ENCODE data around the gene GFY.

GFY gene

DNA sequence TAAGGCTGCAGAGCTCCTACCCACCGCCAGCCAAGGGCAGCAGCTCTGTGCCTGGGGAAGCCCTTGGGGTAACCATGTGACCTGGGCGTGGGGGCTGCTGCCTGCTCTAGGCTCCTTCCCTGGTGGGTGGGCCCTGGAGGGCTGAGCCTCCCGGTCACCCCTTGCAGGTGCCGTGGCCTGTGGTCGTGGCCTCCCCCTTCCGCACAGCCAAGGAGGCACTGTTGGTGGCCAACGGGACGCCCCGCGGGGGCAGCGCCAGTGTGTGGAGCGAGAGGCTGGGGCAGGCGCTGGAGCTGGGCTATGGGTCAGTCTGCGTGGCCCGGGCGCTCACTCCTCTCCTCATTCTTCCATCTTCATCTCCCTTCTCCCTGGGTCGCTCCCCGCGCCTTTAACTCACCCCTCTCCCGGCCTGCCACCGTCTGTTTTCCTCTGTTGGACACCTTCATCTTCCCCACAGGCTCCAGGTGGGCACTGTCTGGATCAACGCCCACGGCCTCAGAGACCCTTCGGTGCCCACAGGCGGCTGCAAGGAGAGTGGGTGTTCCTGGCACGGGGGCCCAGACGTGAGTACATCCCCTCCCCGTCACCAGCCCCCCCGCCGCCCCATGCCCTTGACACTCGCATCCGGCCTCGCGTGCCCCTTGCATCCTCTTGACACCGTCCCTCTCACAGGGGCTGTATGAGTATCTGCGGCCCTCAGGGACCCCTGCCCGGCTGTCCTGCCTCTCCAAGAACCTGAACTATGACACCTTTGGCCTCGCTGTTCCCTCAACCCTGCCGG is 39.0 kb downstream of the GFY start:
- no peak overlapping the region for H3K4me3 ChIP-seq (ENCODE audit: low read length)
- no peak for DNase-seq (ENCODE audit: low read depth)
- TF ChIP-seq, protein P1, sequence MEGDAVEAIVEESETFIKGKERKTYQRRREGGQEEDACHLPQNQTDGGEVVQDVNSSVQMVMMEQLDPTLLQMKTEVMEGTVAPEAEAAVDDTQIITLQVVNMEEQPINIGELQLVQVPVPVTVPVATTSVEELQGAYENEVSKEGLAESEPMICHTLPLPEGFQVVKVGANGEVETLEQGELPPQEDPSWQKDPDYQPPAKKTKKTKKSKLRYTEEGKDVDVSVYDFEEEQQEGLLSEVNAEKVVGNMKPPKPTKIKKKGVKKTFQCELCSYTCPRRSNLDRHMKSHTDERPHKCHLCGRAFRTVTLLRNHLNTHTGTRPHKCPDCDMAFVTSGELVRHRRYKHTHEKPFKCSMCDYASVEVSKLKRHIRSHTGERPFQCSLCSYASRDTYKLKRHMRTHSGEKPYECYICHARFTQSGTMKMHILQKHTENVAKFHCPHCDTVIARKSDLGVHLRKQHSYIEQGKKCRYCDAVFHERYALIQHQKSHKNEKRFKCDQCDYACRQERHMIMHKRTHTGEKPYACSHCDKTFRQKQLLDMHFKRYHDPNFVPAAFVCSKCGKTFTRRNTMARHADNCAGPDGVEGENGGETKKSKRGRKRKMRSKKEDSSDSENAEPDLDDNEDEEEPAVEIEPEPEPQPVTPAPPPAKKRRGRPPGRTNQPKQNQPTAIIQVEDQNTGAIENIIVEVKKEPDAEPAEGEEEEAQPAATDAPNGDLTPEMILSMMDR (IDR thresholded peaks at IDR 0.05; ENCODE audit: insufficient read depth, low read depth, low read length, missing control alignments): no peak

DNA sequence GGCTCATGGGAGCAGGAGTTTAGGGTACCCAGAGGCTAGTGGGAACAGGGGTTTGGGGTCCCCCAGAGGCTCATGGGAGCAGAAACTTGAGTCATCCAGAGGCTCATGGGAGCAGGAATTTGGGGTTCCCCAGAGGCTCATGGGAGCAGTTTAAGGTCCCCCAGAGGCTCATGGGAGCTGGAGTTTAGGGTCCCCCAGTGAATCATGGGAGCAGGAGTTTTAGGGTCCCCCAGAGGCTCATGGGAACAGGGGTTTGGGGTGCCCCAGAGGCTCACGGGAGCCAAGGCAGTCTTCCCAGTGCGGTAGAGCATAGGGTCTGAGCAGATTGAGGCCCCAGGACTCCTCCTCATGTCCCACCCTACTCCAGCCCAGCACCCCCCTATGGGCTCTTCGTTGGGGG is 40.2 kb downstream of the GFY start:
- DNase-seq (ENCODE audit: low read depth): no peak
- no peak overlapping the region for H3K4me3 ChIP-seq (ENCODE audit: low read length)
- TF ChIP-seq, protein P1 (IDR thresholded peaks at IDR 0.05; ENCODE audit: insufficient read depth, low read depth, low read length, missing control alignments): no peak

DNA sequence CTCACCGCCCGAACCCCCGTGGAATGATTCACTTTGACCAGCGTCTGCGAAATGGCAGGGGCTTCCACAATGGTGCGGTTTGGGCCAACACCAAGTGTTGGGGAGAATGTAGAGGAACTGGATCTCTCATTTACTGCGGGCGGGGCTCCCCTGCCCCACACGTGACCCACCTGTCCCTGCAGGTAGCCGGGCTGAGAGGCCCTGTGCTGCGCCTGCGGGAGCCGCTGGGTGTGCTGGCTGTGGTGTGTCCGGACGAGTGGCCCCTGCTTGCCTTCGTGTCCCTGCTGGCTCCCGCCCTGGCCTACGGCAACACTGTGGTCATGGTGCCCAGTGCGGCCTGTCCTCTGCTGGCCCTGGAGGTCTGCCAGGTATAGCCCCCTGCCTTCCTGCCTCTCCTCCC is 43.0 kb downstream of the GFY start:
- DNase-seq (ENCODE audit: low read depth): peak; percentile 84
- TF ChIP-seq, protein P1 (IDR thresholded peaks at IDR 0.05; ENCODE audit: insufficient read depth, low read depth, low read length, missing control alignments): no peak
- peak overlapping the region; percentile 10 for H3K4me3 ChIP-seq (ENCODE audit: low read length)

DNA sequence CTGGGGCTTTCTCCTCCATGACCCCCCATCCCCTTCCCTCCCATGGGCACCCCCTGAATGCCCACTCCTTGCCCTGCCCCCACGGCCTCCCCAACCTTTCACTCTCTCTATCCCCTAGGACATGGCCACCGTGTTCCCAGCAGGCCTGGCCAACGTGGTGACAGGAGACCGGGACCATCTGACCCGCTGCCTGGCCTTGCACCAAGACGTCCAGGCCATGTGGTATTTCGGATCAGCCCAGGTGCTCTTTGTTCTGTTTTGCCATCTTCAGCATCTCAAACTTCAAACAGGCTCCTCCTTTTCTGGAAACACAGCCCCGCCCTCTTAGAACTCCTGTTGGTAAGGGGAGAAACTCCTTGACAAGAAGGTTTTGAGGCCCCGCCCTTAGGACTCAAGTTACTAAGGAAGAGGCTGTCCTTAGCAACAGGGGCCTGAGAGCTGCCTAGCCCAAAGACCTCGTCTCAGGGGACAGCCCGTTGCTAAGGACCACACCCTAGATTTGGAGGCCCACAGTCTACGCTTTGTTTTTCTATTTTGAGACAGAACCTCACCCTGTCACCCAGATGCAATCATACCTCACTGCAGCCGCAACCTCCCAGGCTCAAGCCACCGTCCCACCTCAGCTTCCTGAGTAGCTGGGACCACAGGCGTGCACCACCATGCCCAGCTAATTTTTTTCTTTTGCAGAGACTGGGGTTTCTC is 43.7 kb downstream of the GFY start:
- peak; percentile 75 for DNase-seq (ENCODE audit: low read depth)
- TF ChIP-seq, protein P1 (IDR thresholded peaks at IDR 0.05; ENCODE audit: insufficient read depth, low read depth, low read length, missing control alignments): no peak
- H3K4me3 ChIP-seq (ENCODE audit: low read length): peak overlapping the region; percentile 10

DNA sequence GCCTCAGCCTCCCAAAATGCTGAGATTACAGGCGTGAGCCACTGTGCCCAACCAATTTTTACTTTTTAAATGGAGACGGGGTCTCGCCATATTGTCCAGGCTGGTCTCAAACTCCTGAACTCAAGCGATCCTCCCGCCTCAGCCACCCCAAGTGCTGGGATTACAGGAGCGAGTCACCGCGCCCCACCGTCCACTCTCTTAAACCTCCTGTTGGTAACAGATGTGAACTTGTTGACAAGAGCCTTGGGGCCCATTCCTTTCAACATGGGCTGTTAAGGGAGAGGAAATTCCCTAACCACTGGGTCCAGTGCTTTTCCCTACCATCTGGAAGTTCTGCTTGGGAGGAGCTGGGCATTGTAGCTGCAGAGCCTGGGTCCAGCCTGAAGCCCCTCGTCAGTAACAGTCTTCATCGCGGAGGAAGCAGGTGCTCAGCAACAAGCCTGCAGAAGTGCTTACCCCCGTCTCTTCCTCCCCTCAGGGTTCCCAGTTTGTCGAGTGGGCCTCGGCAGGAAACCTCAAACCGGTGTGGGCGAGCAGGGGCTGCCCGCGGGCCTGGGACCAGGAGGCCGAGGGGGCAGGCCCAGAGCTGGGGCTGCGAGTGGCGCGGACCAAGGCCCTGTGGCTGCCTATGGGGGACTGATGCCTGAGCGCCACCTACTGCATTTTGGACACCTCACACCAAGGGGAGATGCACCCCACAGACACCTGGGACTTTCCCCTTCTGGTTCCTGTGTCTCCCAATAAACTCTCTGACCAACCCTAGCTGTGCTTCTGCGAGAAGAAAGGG is 44.8 kb downstream of the GFY start:
- peak; percentile 10 for DNase-seq (ENCODE audit: low read depth)
- no peak overlapping the region for H3K4me3 ChIP-seq (ENCODE audit: low read length)
- TF ChIP-seq, protein P1 (IDR thresholded peaks at IDR 0.05; ENCODE audit: insufficient read depth, low read depth, low read length, missing control alignments): no peak

DNA sequence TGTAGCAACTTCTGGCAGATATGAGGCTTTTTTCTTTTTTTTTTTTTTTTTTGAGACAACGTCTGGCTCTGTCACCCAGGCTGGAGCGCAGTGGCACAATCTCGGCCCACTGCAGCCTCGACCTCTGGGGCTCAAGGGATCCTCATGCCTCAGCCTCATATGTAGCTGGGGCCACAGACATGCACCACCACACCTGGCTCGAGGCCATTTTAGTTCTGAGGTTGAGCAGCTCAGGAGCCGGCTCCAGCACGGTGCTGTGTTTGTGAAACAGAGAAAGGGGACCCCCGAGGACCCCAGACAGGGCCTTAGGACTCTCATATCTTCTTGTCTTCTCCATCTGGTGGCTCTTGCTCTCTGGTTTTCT is 45.4 kb downstream of the GFY start:
- H3K4me3 ChIP-seq (ENCODE audit: low read length): no peak overlapping the region
- TF ChIP-seq, protein P1 (IDR thresholded peaks at IDR 0.05; ENCODE audit: insufficient read depth, low read depth, low read length, missing control alignments): no peak
- DNase-seq (ENCODE audit: low read depth): no peak
